Glomerular visceral epithelial cell (primary cell): ENCODE data around the gene NRCAM.
A peak's percentile ranks its signal among the peaks of the same experiment; 100 is the strongest.
"Not testable (repeated sequence)": the region's sequence is repeated elsewhere in the genome, so short reads cannot be mapped to it uniquely, and the experiment has no call there.

Experiments
- DNase-seq: peaks from one replicate; pipeline ENCODE4 v3.0.0-alpha.2; 2016; ENCODE audit errors: extremely low spot score

NRCAM gene

DNA sequence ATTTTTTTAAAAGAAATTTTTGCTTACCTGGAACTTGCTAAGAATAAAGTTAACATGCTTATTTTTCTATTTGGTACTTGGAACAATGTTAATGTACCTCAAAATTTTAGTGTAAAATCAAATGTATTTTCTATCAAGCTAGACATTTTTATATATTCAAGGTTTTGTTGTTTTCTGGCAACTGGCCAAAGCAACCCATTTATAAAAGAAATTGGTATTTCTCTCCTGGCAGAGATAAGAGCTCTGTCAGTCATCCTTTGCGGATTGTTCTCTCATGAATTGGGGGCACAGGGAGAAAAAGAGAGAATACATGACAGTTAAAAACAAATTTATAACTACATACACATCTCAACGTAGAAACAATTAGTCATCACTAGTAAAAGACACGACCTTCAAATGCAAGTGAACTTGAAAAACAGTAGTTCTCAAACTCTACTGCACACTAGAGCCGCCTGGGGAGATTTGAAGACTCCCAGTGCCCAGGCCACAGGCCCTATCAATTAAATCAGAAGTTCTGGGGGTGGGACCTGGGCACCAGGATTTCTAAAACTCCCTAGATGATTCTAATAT lies 173.7 kb downstream of the NRCAM start:
- no peak for DNase-seq

DNA sequence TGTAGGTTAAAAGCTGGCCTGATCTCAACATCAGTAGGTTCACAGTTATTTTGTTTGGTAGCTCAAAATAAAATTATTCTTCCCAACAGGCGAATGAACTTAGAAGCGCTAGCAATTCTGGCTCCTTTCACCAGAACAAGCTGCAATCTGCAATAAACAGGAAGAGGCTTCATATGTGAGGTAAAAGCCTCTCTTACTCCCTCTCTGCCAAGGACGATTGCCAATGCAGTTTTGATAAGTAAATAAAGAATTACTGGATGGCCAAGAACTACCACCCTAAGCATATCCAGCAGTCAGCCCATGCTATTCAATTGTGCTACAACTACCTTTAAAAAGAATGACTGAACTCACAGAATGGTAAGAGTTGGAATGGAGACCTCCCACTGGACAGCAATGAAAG lies 176.1 kb downstream of the NRCAM start:
- DNase-seq: no peak

GRCh38 chr7:108278776-108279175 lies 177.5 kb downstream of the NRCAM start:
- no peak for DNase-seq

GRCh38 chr7:108278281-108278680 lies 178.0 kb downstream of the NRCAM start:
- no peak for DNase-seq

DNA sequence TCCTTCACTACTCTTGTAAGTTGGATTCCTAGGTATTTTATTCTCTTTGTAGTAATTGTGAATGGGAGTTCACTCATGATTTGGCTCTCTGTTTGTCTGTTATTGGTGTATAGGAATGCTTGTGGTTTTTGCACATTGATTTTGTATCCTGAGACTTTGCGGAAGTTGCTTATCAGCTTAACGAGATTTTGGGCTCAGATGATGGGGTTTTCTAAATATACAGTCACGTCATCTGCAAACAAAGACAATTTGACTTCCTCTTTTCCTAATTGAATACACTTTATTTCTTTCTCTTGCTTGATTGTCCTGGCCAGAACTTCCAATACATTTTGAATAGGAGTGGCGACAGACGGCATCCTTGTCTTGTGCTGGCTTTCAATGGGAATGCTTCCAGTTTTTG lies 181.8 kb downstream of the NRCAM start:
- DNase-seq: not testable (repeated sequence)

DNA sequence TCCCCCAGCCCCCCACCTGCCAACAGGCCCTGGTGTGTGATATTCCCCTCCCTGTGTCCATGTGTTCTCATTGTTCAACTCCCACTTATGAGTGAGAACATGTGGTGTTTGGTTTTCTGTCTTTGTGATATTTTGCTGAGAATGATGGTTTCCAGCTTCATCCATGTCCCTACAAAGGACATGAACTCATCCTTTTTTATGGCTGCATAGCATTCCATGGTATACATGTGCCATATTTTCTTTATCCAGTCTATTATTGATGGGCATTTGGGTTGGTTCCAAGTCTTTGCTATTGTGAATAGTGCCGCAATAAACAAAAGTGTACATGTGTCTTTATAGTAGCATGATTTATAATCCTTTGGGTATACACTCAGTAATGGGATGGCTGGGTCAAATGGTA lies 183.3 kb downstream of the NRCAM start:
- DNase-seq: not testable (repeated sequence)

GRCh38 chr7:108270385-108271015 lies 185.7 kb downstream of the NRCAM start:
- DNase-seq: peak; percentile 53

DNA sequence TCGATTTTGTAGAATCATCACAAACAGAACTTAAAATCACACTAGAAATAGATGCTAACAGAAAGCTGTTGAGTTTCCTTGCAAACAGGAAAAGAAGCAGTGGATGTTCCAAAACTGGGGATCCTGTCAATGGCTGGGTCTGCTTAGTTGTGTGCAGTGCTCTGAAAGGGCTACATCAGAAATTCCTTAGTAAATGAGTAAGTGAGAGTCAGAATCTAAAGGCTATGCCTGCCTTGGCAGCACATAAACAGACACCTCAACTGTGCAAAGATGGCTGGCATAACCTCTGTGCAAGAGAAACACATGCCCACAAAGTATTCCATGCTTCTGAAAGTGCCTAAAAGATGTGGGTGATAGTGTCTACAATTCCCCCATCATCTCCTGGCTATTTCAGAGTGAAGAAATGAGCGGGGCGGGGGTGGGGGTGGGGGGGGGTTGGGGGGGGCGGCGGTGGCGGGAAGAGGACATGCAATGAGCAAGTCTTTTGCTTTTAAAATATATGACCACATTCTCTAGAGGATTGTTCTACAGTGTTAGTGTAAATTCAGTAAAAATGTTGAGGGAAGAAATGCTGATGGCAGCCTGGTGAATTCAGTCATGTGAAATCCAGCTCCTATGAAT lies 187.9 kb downstream of the NRCAM start:
- peak; percentile 26 for DNase-seq

- DNase-seq: no peak
These were observed 188.6 kb downstream of the NRCAM start for GRCh38 chr7:108267615-108268014.

- DNase-seq: no peak
These were observed 189.7 kb downstream of the NRCAM start for GRCh38 chr7:108266491-108266890.

DNA sequence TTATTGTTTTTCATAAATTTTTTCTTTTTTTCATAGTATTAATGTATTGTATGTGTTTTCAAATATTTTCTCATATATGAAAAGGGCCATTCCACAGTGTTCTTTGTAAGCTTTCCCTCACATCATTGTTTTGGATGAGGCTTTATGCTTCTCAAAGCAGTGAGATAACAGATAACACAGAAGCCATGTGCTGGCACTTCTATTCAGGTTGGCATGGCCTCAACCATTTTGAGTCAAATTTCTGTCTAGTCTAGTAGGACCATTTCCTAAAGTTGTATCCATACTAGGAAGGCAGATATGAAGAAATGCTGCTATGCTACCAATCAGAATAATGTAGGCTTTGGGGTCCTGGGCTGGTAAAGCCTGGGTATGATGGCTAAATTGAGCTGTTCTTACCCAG lies 190.2 kb downstream of the NRCAM start:
- DNase-seq: no peak

- DNase-seq: no peak
These were observed 191.2 kb downstream of the NRCAM start for GRCh38 chr7:108265007-108265406.

- no peak for DNase-seq
These were observed 192.8 kb downstream of the NRCAM start for GRCh38 chr7:108263425-108263824.

GRCh38 chr7:108261560-108262255 lies 194.5 kb downstream of the NRCAM start:
- DNase-seq: no peak

- DNase-seq: not testable (repeated sequence)
These were observed 196.8 kb downstream of the NRCAM start for GRCh38 chr7:108259447-108259846.

GRCh38 chr7:108257954-108258353 lies 198.3 kb downstream of the NRCAM start:
- no peak for DNase-seq

DNA sequence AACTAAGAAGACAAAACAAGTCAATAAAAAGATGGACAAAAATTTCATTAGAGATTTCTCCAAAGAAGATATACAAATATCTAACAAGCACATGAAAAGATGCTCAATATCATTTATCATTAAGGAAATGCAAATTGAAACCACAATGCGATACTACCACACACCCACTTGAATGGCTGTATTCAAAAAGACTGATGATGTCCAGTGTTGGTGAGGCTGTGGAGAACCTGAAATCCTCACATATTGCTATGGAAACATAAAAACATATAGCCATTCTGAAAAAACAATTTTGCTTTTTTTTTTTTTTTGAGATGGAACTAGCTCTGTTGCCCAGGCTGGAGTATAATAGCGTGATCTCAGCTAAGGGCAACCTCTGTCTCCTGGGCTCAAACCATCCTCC lies 202.0 kb downstream of the NRCAM start:
- DNase-seq: no peak

- peak; percentile 62 for DNase-seq
These were observed 202.8 kb downstream of the NRCAM start for GRCh38 chr7:108253275-108254044.

GRCh38 chr7:108252177-108252576 lies 204.1 kb downstream of the NRCAM start:
- no peak for DNase-seq

DNA sequence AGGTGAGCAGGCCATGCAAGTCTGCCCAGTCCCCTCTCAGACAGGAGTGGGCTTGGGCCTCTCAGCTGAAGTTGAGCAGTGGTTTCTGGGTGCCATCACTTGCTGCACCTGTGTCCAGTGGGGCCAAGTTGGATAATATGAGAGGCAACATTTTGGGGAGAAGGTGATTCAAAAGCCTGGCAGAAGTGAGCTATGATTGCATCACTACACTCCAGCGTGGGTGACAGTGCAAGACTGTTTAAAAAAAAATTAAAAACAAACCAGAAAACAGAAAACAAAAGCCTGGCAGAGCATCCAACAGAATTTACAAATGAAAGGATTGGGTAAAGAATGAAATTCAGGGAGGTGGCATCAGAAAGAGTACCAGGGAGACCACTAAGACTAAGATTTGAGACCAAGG lies 204.5 kb downstream of the NRCAM start:
- no peak for DNase-seq

DNA sequence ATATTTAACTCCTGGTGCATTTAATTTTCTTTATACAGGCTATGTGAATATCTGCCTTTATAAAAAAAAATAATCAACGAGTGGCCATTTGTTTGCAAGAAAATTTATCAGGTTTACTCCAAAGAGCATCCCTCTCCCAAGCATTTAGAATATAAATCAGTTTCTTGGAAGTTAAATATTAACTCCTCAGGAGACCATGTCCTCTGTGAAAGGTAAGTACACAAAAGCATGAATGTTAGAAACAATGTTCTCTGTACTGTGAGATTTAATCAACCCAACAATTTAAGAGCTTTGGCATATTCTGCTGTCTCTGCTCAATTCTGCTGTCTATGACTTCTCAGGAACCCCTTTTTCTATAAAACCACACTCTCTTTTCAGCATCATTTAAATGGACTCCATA lies 206.8 kb downstream of the NRCAM start:
- no peak for DNase-seq

- DNase-seq: no peak
These were observed 207.4 kb downstream of the NRCAM start for GRCh38 chr7:108248821-108249220.
